Activated naive CD8-positive, alpha-beta T cell treated with anti-CD3 and anti-CD28 coated beads, Interleukin-2, amount 50 U/mL, for 24 hours (primary cell): ENCODE measurements around the gene CAMTA1.
"Not testable (repeated sequence)": the region's sequence is repeated elsewhere in the genome, so short reads cannot be mapped to it uniquely, and the experiment has no call there.

Experiments used
- ATAC-seq: fragments of 150-1000 bp; cut with Tn5 transposase; one replicate; pipeline ENCODE4 v1.10.0; 2021
- DNase-seq: peaks from one replicate; pipeline ENCODE4 v3.0.0; 2021
- H3K27ac Mint-ChIP-seq: one replicate; pipeline ENCODE4 v1.8.0; 2021; ENCODE audit warnings: mild to moderate bottlenecking, mixed read lengths
- H3K27me3 Mint-ChIP-seq: one replicate; pipeline ENCODE4 v1.8.0; 2021; ENCODE audit warnings: mixed read lengths
- H3K36me3 Mint-ChIP-seq: one replicate; pipeline ENCODE4 v1.8.0; 2021; ENCODE audit warnings: low read depth, mixed read lengths
- H3K4me1 Mint-ChIP-seq: one replicate; pipeline ENCODE4 v1.8.0; 2021; ENCODE audit warnings: mixed read lengths
- H3K4me3 Mint-ChIP-seq: one replicate; pipeline ENCODE4 v1.8.0; 2021; ENCODE audit warnings: mild to moderate bottlenecking, moderate library complexity, mixed read lengths
- H3K9me3 Mint-ChIP-seq: one replicate; pipeline ENCODE4 v1.8.0; 2021; ENCODE audit warnings: mixed read lengths

CAMTA1 gene

GRCh38 chr1:6813165-6813564 lies 27.9 kb downstream of the CAMTA1 start:
- H3K36me3 Mint-ChIP-seq, result no peaks in the 10 kb centered on the region
- no peaks in the 10 kb centered on the region for H3K9me3 Mint-ChIP-seq
- H3K4me1 Mint-ChIP-seq, result peaks cover 18% of the 10 kb centered on the region
- no peak for DNase-seq
- H3K27me3 Mint-ChIP-seq, result no peaks in the 10 kb centered on the region
- no peak overlapping the region for H3K4me3 Mint-ChIP-seq
- no peak for ATAC-seq
- H3K27ac Mint-ChIP-seq, result no peak overlapping the region

- DNase-seq (no peak), ATAC-seq (no peak)
- Mint-ChIP-seq H3K4me3 (no peak overlapping the region), H3K4me1 (peaks cover 34% of the 10 kb centered on the region), H3K27ac (no peak overlapping the region), H3K27me3 (no peaks in the 10 kb centered on the region), H3K36me3 (no peaks in the 10 kb centered on the region), H3K9me3 (no peaks in the 10 kb centered on the region)
Measured at GRCh38 chr1:6815726-6816125, 30.5 kb downstream of the CAMTA1 start.

GRCh38 chr1:6819246-6820040 lies 34.2 kb downstream of the CAMTA1 start:
- Mint-ChIP-seq H3K4me3 (no peak overlapping the region), H3K27me3 (no peaks in the 10 kb centered on the region), H3K4me1 (peaks cover 48% of the 10 kb centered on the region), H3K36me3 (no peaks in the 10 kb centered on the region), H3K9me3 (no peaks in the 10 kb centered on the region), H3K27ac (no peak overlapping the region)
- no peak for ATAC-seq
- no peak for DNase-seq

GRCh38 chr1:6820899-6821298 lies 35.6 kb downstream of the CAMTA1 start:
- no peak overlapping the region for H3K4me3 Mint-ChIP-seq
- peaks cover 3% of the 10 kb centered on the region for H3K36me3 Mint-ChIP-seq
- H3K27me3 Mint-ChIP-seq, result no peaks in the 10 kb centered on the region
- DNase-seq (no peak), ATAC-seq (no peak)
- peaks cover 44% of the 10 kb centered on the region for H3K4me1 Mint-ChIP-seq
- H3K27ac Mint-ChIP-seq, result no peak overlapping the region
- H3K9me3 Mint-ChIP-seq, result no peaks in the 10 kb centered on the region

- Mint-ChIP-seq H3K36me3 (peaks cover 8% of the 10 kb centered on the region), H3K27me3 (no peaks in the 10 kb centered on the region), H3K27ac (no peak overlapping the region), H3K4me3 (no peak overlapping the region), H3K4me1 (peaks cover 36% of the 10 kb centered on the region), H3K9me3 (no peaks in the 10 kb centered on the region)
- DNase-seq, result no peak
- ATAC-seq, result no peak
Measured at GRCh38 chr1:6822530-6823359, 37.5 kb downstream of the CAMTA1 start.

- Mint-ChIP-seq H3K9me3 (no peaks in the 10 kb centered on the region), H3K4me3 (no peak overlapping the region), H3K27ac (no peak overlapping the region), H3K4me1 (peaks cover 34% of the 10 kb centered on the region), H3K27me3 (no peaks in the 10 kb centered on the region), H3K36me3 (peaks cover 8% of the 10 kb centered on the region)
- DNase-seq (no peak), ATAC-seq (no peak)
Measured at GRCh38 chr1:6823793-6824192, 38.5 kb downstream of the CAMTA1 start.

- Mint-ChIP-seq H3K27me3 (no peaks in the 10 kb centered on the region), H3K9me3 (no peaks in the 10 kb centered on the region), H3K4me3 (no peak overlapping the region), H3K27ac (no peak overlapping the region), H3K36me3 (peaks cover 14% of the 10 kb centered on the region), H3K4me1 (peaks cover 27% of the 10 kb centered on the region)
- no peak for DNase-seq
- ATAC-seq, result no peak
Measured at GRCh38 chr1:6824665-6825368, 39.6 kb downstream of the CAMTA1 start.

GRCh38 chr1:6825828-6826227 lies 40.6 kb downstream of the CAMTA1 start:
- DNase-seq, result no peak
- H3K36me3 Mint-ChIP-seq, result peaks cover 14% of the 10 kb centered on the region
- H3K4me3 Mint-ChIP-seq, result no peak overlapping the region
- no peak overlapping the region for H3K27ac Mint-ChIP-seq
- no peaks in the 10 kb centered on the region for H3K27me3 Mint-ChIP-seq
- H3K4me1 Mint-ChIP-seq, result peaks cover 17% of the 10 kb centered on the region
- no peaks in the 10 kb centered on the region for H3K9me3 Mint-ChIP-seq
- no peak for ATAC-seq

GRCh38 chr1:6827079-6827478 lies 41.8 kb downstream of the CAMTA1 start:
- no peaks in the 10 kb centered on the region for H3K27me3 Mint-ChIP-seq

GRCh38 chr1:6827630-6828165 lies 42.4 kb downstream of the CAMTA1 start:
- Mint-ChIP-seq H3K9me3 (no peaks in the 10 kb centered on the region), H3K36me3 (peaks cover 14% of the 10 kb centered on the region), H3K27me3 (no peaks in the 10 kb centered on the region), H3K4me3 (no peak overlapping the region), H3K4me1 (peaks cover 9% of the 10 kb centered on the region), H3K27ac (no peak overlapping the region)
- DNase-seq (no peak), ATAC-seq (no peak)

More at GRCh38 chr1:6827079-6827478, 41.8 kb downstream of the CAMTA1 start:
- no peaks in the 10 kb centered on the region for H3K9me3 Mint-ChIP-seq
- no peak for DNase-seq
- H3K4me3 Mint-ChIP-seq, result no peak overlapping the region
- H3K36me3 Mint-ChIP-seq, result peaks cover 14% of the 10 kb centered on the region
- no peak overlapping the region for H3K27ac Mint-ChIP-seq
- peaks cover 15% of the 10 kb centered on the region for H3K4me1 Mint-ChIP-seq
- ATAC-seq, result no peak

- Mint-ChIP-seq H3K36me3 (peaks cover 16% of the 10 kb centered on the region), H3K4me3 (no peak overlapping the region), H3K4me1 (peaks cover 3% of the 10 kb centered on the region), H3K9me3 (no peaks in the 10 kb centered on the region), H3K27ac (no peak overlapping the region), H3K27me3 (no peaks in the 10 kb centered on the region)
- no peak for ATAC-seq
- DNase-seq, result no peak
Measured at GRCh38 chr1:6831366-6831765, 46.1 kb downstream of the CAMTA1 start.

- H3K36me3 Mint-ChIP-seq, result peaks cover 16% of the 10 kb centered on the region
- H3K27ac Mint-ChIP-seq, ATAC-seq, H3K9me3 Mint-ChIP-seq, H3K27me3 Mint-ChIP-seq, H3K4me1 Mint-ChIP-seq, H3K4me3 Mint-ChIP-seq, DNase-seq: not testable (repeated sequence)
Measured at GRCh38 chr1:6832006-6832405, 46.8 kb downstream of the CAMTA1 start.

GRCh38 chr1:6832531-6833188 lies 47.4 kb downstream of the CAMTA1 start:
- Mint-ChIP-seq H3K36me3 (peaks cover 12% of the 10 kb centered on the region), H3K27ac (no peak overlapping the region), H3K9me3 (no peaks in the 10 kb centered on the region), H3K27me3 (no peaks in the 10 kb centered on the region), H3K4me1 (peaks cover 3% of the 10 kb centered on the region), H3K4me3 (no peak overlapping the region)
- ATAC-seq, result no peak
- no peak for DNase-seq

GRCh38 chr1:6833804-6834203 lies 48.5 kb downstream of the CAMTA1 start:
- Mint-ChIP-seq H3K27me3 (no peaks in the 10 kb centered on the region), H3K4me1 (peaks cover 3% of the 10 kb centered on the region), H3K36me3 (peaks cover 11% of the 10 kb centered on the region), H3K9me3 (no peaks in the 10 kb centered on the region), H3K4me3 (no peak overlapping the region), H3K27ac (no peak overlapping the region)
- DNase-seq (no peak), ATAC-seq (no peak)
